ENCODE results near the gene FOXO4.

Gene FOXO4

DNA sequence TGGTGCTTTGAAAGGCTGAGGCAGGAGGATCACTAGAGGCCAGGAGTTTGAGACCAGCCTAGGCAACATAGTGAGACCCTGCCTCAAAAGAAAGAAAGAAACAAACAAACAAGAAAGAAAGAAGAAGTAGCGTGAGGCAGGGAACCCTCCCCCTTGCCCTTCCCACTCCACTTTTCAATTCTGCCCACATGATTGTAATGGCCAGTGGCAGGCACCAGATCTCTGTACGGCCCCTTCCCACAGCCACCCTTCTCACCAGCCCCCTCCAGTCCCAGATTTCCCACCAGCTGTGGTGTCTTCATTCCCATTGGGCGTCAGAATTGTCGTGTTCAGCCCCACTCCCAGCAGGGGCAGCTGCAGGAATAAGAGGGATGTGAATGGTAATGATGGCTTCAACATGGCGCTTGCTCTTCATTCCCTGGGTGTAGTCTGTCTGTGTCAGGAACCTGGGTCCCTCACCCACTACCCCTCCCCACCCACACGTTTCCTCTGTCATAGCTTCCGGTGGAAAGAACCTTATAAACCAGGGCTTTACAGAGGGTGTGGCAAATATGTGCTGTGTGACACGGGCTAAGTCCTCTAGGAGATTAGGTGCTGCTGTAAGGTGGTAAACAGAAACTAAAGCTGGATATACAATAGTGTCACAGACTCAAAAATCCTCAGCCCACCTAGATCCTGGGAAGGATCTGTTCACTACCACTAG is 15.6 kb downstream of the FOXO4 start, which contains the start of gene IL2RG:
TSS of gene IL2RG (minus strand) at position 437 of the 703 bp plus-strand sequence. CDS start at position 399, 38 bp downstream.
- H3K27me3 ChIP-seq: no peaks in the 10 kb centered on the region
- H3K36me3 ChIP-seq: peaks cover 17% of the 10 kb centered on the region
- TF ChIP-seq, protein P1, sequence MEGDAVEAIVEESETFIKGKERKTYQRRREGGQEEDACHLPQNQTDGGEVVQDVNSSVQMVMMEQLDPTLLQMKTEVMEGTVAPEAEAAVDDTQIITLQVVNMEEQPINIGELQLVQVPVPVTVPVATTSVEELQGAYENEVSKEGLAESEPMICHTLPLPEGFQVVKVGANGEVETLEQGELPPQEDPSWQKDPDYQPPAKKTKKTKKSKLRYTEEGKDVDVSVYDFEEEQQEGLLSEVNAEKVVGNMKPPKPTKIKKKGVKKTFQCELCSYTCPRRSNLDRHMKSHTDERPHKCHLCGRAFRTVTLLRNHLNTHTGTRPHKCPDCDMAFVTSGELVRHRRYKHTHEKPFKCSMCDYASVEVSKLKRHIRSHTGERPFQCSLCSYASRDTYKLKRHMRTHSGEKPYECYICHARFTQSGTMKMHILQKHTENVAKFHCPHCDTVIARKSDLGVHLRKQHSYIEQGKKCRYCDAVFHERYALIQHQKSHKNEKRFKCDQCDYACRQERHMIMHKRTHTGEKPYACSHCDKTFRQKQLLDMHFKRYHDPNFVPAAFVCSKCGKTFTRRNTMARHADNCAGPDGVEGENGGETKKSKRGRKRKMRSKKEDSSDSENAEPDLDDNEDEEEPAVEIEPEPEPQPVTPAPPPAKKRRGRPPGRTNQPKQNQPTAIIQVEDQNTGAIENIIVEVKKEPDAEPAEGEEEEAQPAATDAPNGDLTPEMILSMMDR (IDR thresholded peaks at IDR 0.05): no peak
- no peaks in the 10 kb centered on the region for H3K9me3 ChIP-seq
- H3K4me3 ChIP-seq (ENCODE audit: low read depth in 1 of 2, low read length in 1 of 2): peak within 1 kb of the TSS; percentile 67 to 86
- peaks cover 45 to 58% of the 10 kb centered on the region in 2 experiments for H3K4me1 ChIP-seq (ENCODE audit: control insufficient read depth in 1 of 2, insufficient read depth in 1 of 2, low read depth in 1 of 2, low read length in 1 of 2)
- H3K27ac ChIP-seq: peak within 1 kb of the TSS; percentile 96

DNA sequence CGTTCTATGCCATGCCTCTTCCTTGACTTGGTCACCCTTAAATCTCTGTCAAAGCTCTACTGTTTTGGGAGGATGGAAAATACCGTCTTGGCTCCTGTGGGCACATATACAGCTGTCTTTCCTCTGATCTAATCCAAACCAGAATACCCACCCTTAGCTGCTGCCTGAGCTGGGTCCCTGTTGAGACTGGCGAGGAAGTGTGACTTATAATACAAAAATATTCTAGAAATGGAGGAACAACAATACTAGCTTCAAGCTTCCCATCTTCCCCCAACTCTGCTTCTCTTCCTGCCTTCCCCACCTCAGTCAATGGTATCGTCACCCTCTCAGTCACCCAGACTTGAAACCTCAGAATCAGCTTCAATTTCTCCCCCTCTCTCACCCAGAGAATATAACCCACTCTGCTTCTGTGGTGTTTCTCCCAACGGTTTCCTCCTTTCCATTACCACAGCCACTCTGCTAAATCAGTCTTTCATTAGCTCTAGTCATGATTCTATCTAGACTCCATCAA is 16.3 kb downstream of the FOXO4 start:
- H3K4me3 ChIP-seq (ENCODE audit: low read depth in 1 of 2, low read length in 1 of 2): peak overlapping the region; percentile 67 to 86
- no peaks in the 10 kb centered on the region for H3K9me3 ChIP-seq
- peaks cover 17% of the 10 kb centered on the region for H3K36me3 ChIP-seq
- TF ChIP-seq, protein P1 (IDR thresholded peaks at IDR 0.05): no peak
- peaks cover 45 to 58% of the 10 kb centered on the region in 2 experiments for H3K4me1 ChIP-seq (ENCODE audit: control insufficient read depth in 1 of 2, insufficient read depth in 1 of 2, low read depth in 1 of 2, low read length in 1 of 2)
- H3K27ac ChIP-seq: peak overlapping the region; percentile 96
- H3K27me3 ChIP-seq: no peaks in the 10 kb centered on the region

DNA sequence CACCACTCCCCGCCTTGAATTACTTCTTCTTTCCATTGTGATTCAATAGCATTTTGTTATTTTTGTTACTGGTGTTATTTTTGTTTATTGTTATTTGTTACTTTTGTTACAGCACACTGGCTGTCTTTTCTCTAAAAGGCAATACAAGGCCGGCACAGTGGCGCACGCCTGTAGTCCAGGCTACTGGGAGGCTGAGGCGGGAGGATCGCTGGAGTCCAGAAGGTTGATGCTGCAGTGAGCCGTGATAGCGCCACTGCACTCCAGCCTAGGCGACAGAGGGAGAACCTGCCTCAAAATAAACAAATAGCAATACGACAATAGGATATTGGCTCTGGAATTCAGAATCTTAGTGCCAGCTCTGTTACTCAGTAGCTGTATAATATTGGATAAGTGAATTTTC is 21.7 kb downstream of the FOXO4 start:
- H3K27me3 ChIP-seq: no peaks in the 10 kb centered on the region
- H3K4me1 ChIP-seq (ENCODE audit: control insufficient read depth in 1 of 2, insufficient read depth in 1 of 2, low read depth in 1 of 2, low read length in 1 of 2): peaks cover 23 to 37% of the 10 kb centered on the region in 2 experiments
- H3K9me3 ChIP-seq: no peaks in the 10 kb centered on the region
- H3K4me3 ChIP-seq (ENCODE audit: low read depth in 1 of 2, low read length in 1 of 2): no peak overlapping the region
- TF ChIP-seq, protein P1 (IDR thresholded peaks at IDR 0.05): no peak
- H3K36me3 ChIP-seq: peaks cover 18% of the 10 kb centered on the region
- H3K27ac ChIP-seq: peak overlapping the region; percentile 89

DNA sequence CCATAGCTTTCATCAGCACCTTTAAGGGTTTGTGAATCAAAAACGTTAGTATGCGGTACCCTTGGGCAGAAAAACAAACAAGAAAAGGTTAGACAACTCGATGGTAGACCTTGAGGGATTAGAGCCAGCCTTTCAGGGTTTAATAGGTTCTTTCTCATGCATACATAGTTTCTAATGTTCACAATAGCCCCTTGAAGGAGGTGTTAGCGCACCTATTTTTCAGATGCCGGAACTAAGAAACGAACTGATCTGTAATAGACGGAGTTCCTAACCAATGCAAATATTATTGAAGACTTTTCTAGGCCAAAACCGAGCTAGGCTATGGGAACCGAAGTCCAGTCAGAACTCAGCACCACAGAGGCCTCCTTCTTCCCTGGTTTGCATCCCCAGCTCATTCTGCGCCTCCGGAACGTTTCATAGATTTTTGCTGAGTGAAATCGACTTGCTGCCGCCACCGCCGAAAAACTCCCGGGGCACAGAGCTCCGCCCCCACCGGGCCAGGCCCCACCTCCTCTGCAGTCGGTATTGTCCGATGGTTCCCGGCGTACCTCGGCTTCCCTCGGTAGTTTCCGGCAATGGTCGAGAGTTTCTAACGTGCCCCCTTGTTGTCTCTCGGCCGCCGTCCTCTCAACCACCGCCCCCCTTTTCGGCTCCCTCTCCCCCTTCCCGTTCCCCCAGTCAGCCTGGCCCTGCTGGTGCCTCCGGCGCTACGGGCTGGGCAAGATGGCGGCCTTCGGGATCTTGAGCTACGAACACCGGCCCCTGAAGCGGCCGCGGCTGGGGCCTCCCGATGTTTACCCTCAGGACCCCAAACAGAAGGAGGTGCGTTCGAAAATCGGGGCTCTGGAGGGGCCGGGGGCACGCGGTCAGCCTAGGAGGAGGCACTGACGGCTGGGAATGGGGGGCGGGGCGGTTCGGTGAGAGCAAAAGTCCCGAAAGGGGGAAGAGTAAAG is 22.7 kb downstream of the FOXO4 start, which contains the start of gene MED12:
TSS of gene MED12 (plus strand) at position 565 of the 953 bp plus-strand sequence. CDS start at position 724, 159 bp downstream.
- Histone ChIP-seq H3K4me3 (ENCODE audit: low read depth in 1 of 2, low read length in 1 of 2) (peak within 1 kb of the TSS; percentile 68 to 69), H3K9me3 (no peaks in the 10 kb centered on the region), H3K36me3 (peaks cover 28% of the 10 kb centered on the region), H3K27ac (peak within 1 kb of the TSS; percentile 89), H3K27me3 (no peaks in the 10 kb centered on the region), H3K4me1 (ENCODE audit: control insufficient read depth in 1 of 2, insufficient read depth in 1 of 2, low read depth in 1 of 2, low read length in 1 of 2) (peaks cover 17 to 28% of the 10 kb centered on the region in 2 experiments)
- TF ChIP-seq, protein P1 (IDR thresholded peaks at IDR 0.05): no peak

DNA sequence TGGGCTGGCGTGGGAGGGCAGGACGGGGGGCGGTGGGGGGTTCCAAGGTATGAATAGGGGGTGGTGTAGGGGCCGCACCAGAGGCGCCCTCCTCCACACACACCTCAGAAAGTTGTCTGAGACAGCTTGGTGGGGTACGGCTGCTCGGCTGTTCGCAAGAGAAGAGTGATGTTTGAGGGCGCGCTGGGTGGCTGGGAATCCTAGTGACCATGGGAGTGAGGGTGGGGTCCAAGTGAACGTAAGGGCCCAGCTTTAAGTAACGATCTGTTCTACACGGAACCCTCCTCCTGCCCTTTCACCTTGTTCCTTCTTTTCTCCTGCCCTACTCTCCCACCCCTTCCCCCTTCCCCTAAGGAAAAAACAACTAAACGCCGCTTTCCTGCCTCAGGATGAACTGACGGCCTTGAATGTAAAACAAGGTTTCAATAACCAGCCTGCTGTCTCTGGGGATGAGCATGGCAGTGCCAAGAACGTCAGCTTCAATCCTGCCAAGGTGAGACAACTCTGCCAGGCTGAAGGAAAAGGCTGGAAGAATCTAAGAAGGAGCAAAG is 23.4 kb downstream of the FOXO4 start:
- H3K9me3 ChIP-seq: no peaks in the 10 kb centered on the region
- peaks cover 17 to 24% of the 10 kb centered on the region in 2 experiments for H3K4me1 ChIP-seq (ENCODE audit: control insufficient read depth in 1 of 2, insufficient read depth in 1 of 2, low read depth in 1 of 2, low read length in 1 of 2)
- TF ChIP-seq, protein P1 (IDR thresholded peaks at IDR 0.05): no peak
- H3K4me3 ChIP-seq (ENCODE audit: low read depth in 1 of 2, low read length in 1 of 2): peak overlapping the region; percentile 68 to 69
- peaks cover 35% of the 10 kb centered on the region for H3K36me3 ChIP-seq
- H3K27me3 ChIP-seq: no peaks in the 10 kb centered on the region
- peak overlapping the region; percentile 89 for H3K27ac ChIP-seq

Data from neutrophil (primary cell).